ENCODE data around the gene FREM2. TPM values are rescaled to one million over a fixed set of nuclear protein-coding genes. Genes with fewer than 3 reads are reported as not detected.

FREM2 gene
- total and polyA plus RNA-seq, 2 donors from 2014 or later = 3.6 to 16.9 TPM

DNA sequence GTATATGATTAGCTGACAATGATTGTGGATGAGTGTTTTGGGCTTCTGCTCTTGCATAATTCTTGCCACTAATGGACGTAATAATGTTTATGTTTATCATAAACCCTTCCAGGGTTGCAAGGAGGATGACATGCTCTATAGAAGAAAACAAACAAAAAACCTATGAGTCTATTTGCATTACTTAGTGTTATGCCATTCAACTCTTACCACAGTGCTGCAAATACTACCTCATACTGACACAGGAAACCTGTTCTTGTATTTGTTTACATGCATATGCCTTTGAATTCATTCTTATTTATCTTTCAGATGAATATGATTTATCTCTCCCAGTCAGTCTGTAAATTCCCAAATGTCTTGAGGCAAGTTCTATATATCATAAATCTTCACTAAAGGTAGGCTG lies 39.6 kb upstream of the FREM2 start:
- FAIRE-seq (no peak), DNase-seq (no peak)
- no peak overlapping the region for H3K9ac ChIP-seq (ENCODE audit: low read length in 3 of 3)
- intact Hi-C loops (cut with DNase I) = no loop called here
- H3K4me3 ChIP-seq (ENCODE audit: low read length in 3 of 3) = no peak overlapping the region
- H3K27me3 ChIP-seq (ENCODE audit: control insufficient read depth, insufficient read depth, low read length) = no peaks in the 10 kb centered on the region
- H3K9me3 ChIP-seq (ENCODE audit: control insufficient read depth in 2 of 3, insufficient read depth in 1 of 3, low read length in 3 of 3) = no peaks in the 10 kb centered on the region
- H3K36me3 ChIP-seq (ENCODE audit: control insufficient read depth in 2 of 3, insufficient read depth in 3 of 3, low read length in 3 of 3) = no peaks in the 10 kb centered on the region
- H3K4me1 ChIP-seq (ENCODE audit: control insufficient read depth in 2 of 3, insufficient read depth in 2 of 3, low read depth in 1 of 3, low read length in 3 of 3) = no peaks in the 10 kb centered on the region
- H3K27ac ChIP-seq (ENCODE audit: low read depth in 2 of 2, low read length in 2 of 2) = no peak overlapping the region
- TF ChIP-seq, protein P1, sequence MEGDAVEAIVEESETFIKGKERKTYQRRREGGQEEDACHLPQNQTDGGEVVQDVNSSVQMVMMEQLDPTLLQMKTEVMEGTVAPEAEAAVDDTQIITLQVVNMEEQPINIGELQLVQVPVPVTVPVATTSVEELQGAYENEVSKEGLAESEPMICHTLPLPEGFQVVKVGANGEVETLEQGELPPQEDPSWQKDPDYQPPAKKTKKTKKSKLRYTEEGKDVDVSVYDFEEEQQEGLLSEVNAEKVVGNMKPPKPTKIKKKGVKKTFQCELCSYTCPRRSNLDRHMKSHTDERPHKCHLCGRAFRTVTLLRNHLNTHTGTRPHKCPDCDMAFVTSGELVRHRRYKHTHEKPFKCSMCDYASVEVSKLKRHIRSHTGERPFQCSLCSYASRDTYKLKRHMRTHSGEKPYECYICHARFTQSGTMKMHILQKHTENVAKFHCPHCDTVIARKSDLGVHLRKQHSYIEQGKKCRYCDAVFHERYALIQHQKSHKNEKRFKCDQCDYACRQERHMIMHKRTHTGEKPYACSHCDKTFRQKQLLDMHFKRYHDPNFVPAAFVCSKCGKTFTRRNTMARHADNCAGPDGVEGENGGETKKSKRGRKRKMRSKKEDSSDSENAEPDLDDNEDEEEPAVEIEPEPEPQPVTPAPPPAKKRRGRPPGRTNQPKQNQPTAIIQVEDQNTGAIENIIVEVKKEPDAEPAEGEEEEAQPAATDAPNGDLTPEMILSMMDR (IDR thresholded peaks at IDR 0.05; ENCODE audit: borderline replicate concordance, extremely low read depth, insufficient read depth) = no peak

DNA sequence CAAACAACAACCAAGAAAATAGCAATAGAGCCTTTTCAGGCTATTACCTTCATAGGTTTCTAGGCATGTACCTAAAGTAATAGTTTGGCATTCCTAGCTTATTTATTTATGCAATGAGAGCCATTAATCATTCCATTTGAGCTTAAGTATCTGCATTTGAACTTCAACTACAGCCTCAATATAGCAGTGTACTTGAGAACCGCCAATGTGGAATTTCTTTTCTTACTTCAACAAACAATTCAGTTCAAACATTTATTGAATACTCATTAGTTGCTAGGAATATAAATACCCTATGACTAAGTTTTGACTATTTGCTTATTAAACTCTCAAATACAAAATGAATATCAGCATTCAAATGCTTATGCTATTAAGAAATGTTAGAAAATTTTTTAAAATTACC lies 38.0 kb upstream of the FREM2 start:
- H3K36me3 ChIP-seq (ENCODE audit: control insufficient read depth in 2 of 3, insufficient read depth in 3 of 3, low read length in 3 of 3) = no peaks in the 10 kb centered on the region
- no peak overlapping the region for H3K27ac ChIP-seq (ENCODE audit: low read depth in 2 of 2, low read length in 2 of 2)
- no peak for FAIRE-seq
- intact Hi-C loops (cut with DNase I) = no loop called here
- TF ChIP-seq, protein P1 (IDR thresholded peaks at IDR 0.05; ENCODE audit: borderline replicate concordance, extremely low read depth, insufficient read depth) = no peak
- H3K9me3 ChIP-seq (ENCODE audit: control insufficient read depth in 2 of 3, insufficient read depth in 1 of 3, low read length in 3 of 3) = no peaks in the 10 kb centered on the region
- no peaks in the 10 kb centered on the region for H3K4me1 ChIP-seq (ENCODE audit: control insufficient read depth in 2 of 3, insufficient read depth in 2 of 3, low read depth in 1 of 3, low read length in 3 of 3)
- H3K9ac ChIP-seq (ENCODE audit: low read length in 3 of 3) = no peak overlapping the region
- no peak for DNase-seq
- no peak overlapping the region for H3K4me3 ChIP-seq (ENCODE audit: low read length in 3 of 3)
- H3K27me3 ChIP-seq (ENCODE audit: control insufficient read depth, insufficient read depth, low read length) = no peaks in the 10 kb centered on the region

DNA sequence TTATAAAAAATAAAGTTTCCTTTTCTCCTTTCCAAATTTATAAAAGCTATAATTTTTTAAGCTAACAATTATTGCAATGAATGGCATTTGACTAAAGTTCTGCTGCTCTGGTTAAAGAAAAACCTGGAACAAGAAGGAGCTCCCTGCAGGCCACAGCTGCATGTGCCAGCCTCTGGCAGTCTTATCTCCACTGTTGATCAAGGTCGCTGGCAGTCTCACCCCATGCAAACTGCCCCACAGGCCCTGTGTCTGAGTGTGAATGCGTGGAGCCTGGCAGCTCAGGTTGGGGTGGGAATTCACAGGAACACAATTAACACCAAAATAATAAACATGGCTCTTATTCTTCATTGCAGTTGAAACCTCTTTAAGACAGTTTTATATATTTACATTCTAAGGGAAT lies 30.2 kb upstream of the FREM2 start:
- no peak for FAIRE-seq
- Histone ChIP-seq H3K4me1 (ENCODE audit: control insufficient read depth in 2 of 3, insufficient read depth in 2 of 3, low read depth in 1 of 3, low read length in 3 of 3) (peaks cover 3 to 13% (median 5%) of the 10 kb centered on the region in 3 donors), H3K4me3 (ENCODE audit: low read length in 3 of 3) (no peak overlapping the region), H3K9me3 (ENCODE audit: control insufficient read depth in 2 of 3, insufficient read depth in 1 of 3, low read length in 3 of 3) (no peaks in the 10 kb centered on the region), H3K9ac (ENCODE audit: low read length in 3 of 3) (no peak overlapping the region), H3K27me3 (ENCODE audit: control insufficient read depth, insufficient read depth, low read length) (no peaks in the 10 kb centered on the region), H3K27ac (ENCODE audit: low read depth in 2 of 2, low read length in 2 of 2) (no peak overlapping the region), H3K36me3 (ENCODE audit: control insufficient read depth in 2 of 3, insufficient read depth in 3 of 3, low read length in 3 of 3) (no peaks in the 10 kb centered on the region)
- no peak for DNase-seq
- intact Hi-C loops (cut with DNase I) = no loop called here
- TF ChIP-seq, protein P1 (IDR thresholded peaks at IDR 0.05; ENCODE audit: borderline replicate concordance, extremely low read depth, insufficient read depth) = no peak

DNA sequence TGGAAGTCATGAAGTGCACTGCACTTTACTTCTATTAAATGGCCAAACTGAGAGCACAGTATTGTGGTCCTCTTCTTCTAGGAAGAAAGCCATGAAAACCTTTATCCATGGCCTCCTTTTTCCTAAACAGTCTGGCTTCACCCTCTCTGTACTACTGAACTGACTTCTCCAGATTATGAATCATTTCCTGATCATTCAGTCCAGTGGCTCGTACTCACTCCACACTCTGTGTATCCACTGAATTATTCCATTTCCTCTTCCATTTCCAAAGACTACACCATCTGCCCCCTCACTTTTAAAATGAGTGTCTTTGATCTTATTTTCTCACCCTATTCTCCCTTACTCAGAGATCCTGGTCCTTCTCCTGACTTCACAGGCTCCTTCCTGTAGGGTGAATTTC lies 29.7 kb upstream of the FREM2 start:
- intact Hi-C loops (cut with DNase I) = no loop called here
- H3K4me3 ChIP-seq (ENCODE audit: low read length in 3 of 3) = no peak overlapping the region
- TF ChIP-seq, protein P1 (IDR thresholded peaks at IDR 0.05; ENCODE audit: borderline replicate concordance, extremely low read depth, insufficient read depth) = no peak
- peaks cover 3 to 13% (median 5%) of the 10 kb centered on the region in 3 donors for H3K4me1 ChIP-seq (ENCODE audit: control insufficient read depth in 2 of 3, insufficient read depth in 2 of 3, low read depth in 1 of 3, low read length in 3 of 3)
- H3K36me3 ChIP-seq (ENCODE audit: control insufficient read depth in 2 of 3, insufficient read depth in 3 of 3, low read length in 3 of 3) = no peaks in the 10 kb centered on the region
- no peaks in the 10 kb centered on the region for H3K27me3 ChIP-seq (ENCODE audit: control insufficient read depth, insufficient read depth, low read length)
- no peak overlapping the region for H3K9ac ChIP-seq (ENCODE audit: low read length in 3 of 3)
- DNase-seq (no peak), FAIRE-seq (no peak)
- no peaks in the 10 kb centered on the region for H3K9me3 ChIP-seq (ENCODE audit: control insufficient read depth in 2 of 3, insufficient read depth in 1 of 3, low read length in 3 of 3)
- H3K27ac ChIP-seq (ENCODE audit: low read depth in 2 of 2, low read length in 2 of 2) = no peak overlapping the region
